ENCODE measurements around the gene RERE.

- TF ChIP-seq, protein P1, sequence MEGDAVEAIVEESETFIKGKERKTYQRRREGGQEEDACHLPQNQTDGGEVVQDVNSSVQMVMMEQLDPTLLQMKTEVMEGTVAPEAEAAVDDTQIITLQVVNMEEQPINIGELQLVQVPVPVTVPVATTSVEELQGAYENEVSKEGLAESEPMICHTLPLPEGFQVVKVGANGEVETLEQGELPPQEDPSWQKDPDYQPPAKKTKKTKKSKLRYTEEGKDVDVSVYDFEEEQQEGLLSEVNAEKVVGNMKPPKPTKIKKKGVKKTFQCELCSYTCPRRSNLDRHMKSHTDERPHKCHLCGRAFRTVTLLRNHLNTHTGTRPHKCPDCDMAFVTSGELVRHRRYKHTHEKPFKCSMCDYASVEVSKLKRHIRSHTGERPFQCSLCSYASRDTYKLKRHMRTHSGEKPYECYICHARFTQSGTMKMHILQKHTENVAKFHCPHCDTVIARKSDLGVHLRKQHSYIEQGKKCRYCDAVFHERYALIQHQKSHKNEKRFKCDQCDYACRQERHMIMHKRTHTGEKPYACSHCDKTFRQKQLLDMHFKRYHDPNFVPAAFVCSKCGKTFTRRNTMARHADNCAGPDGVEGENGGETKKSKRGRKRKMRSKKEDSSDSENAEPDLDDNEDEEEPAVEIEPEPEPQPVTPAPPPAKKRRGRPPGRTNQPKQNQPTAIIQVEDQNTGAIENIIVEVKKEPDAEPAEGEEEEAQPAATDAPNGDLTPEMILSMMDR (tag by site-specific recombination; IDR thresholded peaks at IDR 0.05) = no peak
- TF ChIP-seq ZNF416 (tag by site-specific recombination; IDR thresholded peaks at IDR 0.05) (no peak), WT1 (tag by site-specific recombination; IDR thresholded peaks at IDR 0.05) (no peak), MZF1 (tag by site-specific recombination; IDR thresholded peaks at IDR 0.05; ENCODE audit: borderline replicate concordance) (no peak), ZNF354C (tag by site-specific recombination; IDR thresholded peaks at IDR 0.05; ENCODE audit: borderline replicate concordance, low read depth) (no peak), ZBTB7A (tag by site-specific recombination; IDR thresholded peaks at IDR 0.05; ENCODE audit: low read depth) (no peak), ZNF324 (tag by site-specific recombination; IDR thresholded peaks at IDR 0.05) (no peak), KLF9 (tag by site-specific recombination; IDR thresholded peaks at IDR 0.05; ENCODE audit: low read depth) (no peak), ZNF24 (tag by site-specific recombination; IDR thresholded peaks at IDR 0.05) (no peak), ZFP37 (tag by site-specific recombination; IDR thresholded peaks at IDR 0.05) (no peak), ZNF777 (tag by site-specific recombination; IDR thresholded peaks at IDR 0.05; ENCODE audit: borderline replicate concordance) (no peak), ZNF629 (tag by site-specific recombination; IDR thresholded peaks at IDR 0.05) (no peak), ZNF114 (tag by site-specific recombination; IDR thresholded peaks at IDR 0.05) (no peak)
- TF ChIP-seq, protein P2, sequence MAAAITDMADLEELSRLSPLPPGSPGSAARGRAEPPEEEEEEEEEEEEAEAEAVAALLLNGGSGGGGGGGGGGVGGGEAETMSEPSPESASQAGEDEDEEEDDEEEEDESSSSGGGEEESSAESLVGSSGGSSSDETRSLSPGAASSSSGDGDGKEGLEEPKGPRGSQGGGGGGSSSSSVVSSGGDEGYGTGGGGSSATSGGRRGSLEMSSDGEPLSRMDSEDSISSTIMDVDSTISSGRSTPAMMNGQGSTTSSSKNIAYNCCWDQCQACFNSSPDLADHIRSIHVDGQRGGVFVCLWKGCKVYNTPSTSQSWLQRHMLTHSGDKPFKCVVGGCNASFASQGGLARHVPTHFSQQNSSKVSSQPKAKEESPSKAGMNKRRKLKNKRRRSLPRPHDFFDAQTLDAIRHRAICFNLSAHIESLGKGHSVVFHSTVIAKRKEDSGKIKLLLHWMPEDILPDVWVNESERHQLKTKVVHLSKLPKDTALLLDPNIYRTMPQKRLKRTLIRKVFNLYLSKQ (tag by site-specific recombination; IDR thresholded peaks at IDR 0.05; ENCODE audit: borderline replicate concordance) = no peak
Measured at GRCh38 chr1:8728464-8728863, 89.0 kb downstream of the RERE start.

Measured in HEK293 (cell line).